ENCODE data around the gene SLC38A8. TPM values are rescaled to one million over a fixed set of nuclear protein-coding genes. Genes with fewer than 3 reads are reported as not detected.
A peak's percentile ranks its signal among the peaks of the same experiment; 100 is the strongest.

SLC38A8 gene
- total RNA-seq, 1 experiment from 2014 or later, result 0.35 TPM

DNA sequence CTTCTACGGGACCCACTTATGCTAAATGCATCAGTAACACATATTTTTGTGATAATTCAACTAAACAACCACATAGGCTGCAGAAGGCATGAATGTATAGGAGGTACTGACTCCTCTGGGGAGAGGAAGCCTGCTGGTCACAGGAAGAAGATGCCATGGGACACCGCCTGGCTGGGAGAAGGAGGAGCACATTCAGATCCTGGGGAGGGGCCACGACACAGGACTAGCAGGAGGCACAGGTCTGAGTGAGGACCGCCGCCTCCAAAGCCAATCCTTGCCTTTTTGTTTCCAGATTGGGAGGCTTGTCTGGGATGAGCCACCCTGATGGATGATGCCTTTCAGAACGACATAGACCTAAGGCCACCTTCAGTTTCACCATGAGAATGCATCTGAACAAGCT is 39.5 kb upstream of the SLC38A8 start:
- no peak overlapping the region for H2AK5ac ChIP-seq (ENCODE audit: insufficient read length, low read length)
- no CpG with 5 or more reads among the region's 6 CpGs for WGBS (ENCODE audit: extremely low coverage, insufficient read length, low lambda C conversion rate)
- no peak overlapping the region for H3K18ac ChIP-seq (ENCODE audit: insufficient read length, low read depth, low read length)
- no peaks in the 10 kb centered on the region for H3K79me2 ChIP-seq (ENCODE audit: insufficient read depth, low read length)
- no peak overlapping the region for H4K8ac ChIP-seq (replicated peaks; ENCODE audit: insufficient read length, low read depth, low read length)
- no peak overlapping the region for H2BK120ac ChIP-seq (ENCODE audit: low read depth, low read length, poor library complexity, severe bottlenecking)
- no peaks in the 10 kb centered on the region for H3K4me1 ChIP-seq (ENCODE audit: insufficient read depth, low read length)
- H3K23ac ChIP-seq (ENCODE audit: insufficient read length, low read depth, low read length), result no peak overlapping the region
- no peaks in the 10 kb centered on the region for H3K9me3 ChIP-seq (ENCODE audit: control insufficient read depth, low read depth, low read length)
- Mint-ChIP-seq H3K27me3 (ENCODE audit: low read depth) (no peaks in the 10 kb centered on the region), H3K4me1 (no peaks in the 10 kb centered on the region), H3K4me3 (no peak overlapping the region; a peak in 1 of 5 replicates), H3K27ac (no peak overlapping the region), H3K9me3 (no peaks in the 10 kb centered on the region), H3K36me3 (ENCODE audit: insufficient read depth in 1 of 3, low read depth in 3 of 3) (peaks cover 10 to 67% (median 47%) of the 10 kb centered on the region in 3 experiments; a peak in 6 of 7 replicates)
- H3K27ac ChIP-seq (ENCODE audit: insufficient read length, low read depth, low read length), result no peak overlapping the region
- H2AFZ ChIP-seq (ENCODE audit: low read length), result no peak overlapping the region
- no peak overlapping the region for H4K91ac ChIP-seq (ENCODE audit: insufficient read length, low read depth, low read length)
- H3K4ac ChIP-seq (ENCODE audit: low read depth, low read length), result no peak overlapping the region
- no peak overlapping the region for H3K56ac ChIP-seq (ENCODE audit: insufficient read length, low read depth, low read length)
- H4K5ac ChIP-seq (ENCODE audit: insufficient read length, low read depth, low read length), result no peak overlapping the region
- no peaks in the 10 kb centered on the region for H3K23me2 ChIP-seq (ENCODE audit: insufficient read length, low read depth, low read length, poor library complexity, severe bottlenecking)
- H3K4me2 ChIP-seq (ENCODE audit: insufficient read depth, insufficient read length, low read length), result no peak overlapping the region
- no peak overlapping the region for H2BK20ac ChIP-seq (ENCODE audit: low read depth, low read length, poor library complexity, severe bottlenecking)
- no peak overlapping the region for H3K9ac ChIP-seq (ENCODE audit: extremely low read depth, insufficient read length, low read length)
- DNase-seq, result peak; percentile 51
- no peak overlapping the region for H3K14ac ChIP-seq (ENCODE audit: insufficient read depth, low read length)
- no peak overlapping the region for H3T11ph ChIP-seq (ENCODE audit: low read length)
- H2BK12ac ChIP-seq (ENCODE audit: insufficient read length, low read depth, low read length), result no peak overlapping the region
- no peak overlapping the region for H2BK15ac ChIP-seq (ENCODE audit: low read depth, low read length)
- H2BK5ac ChIP-seq (ENCODE audit: insufficient read length, low read length), result no peak overlapping the region
- TF ChIP-seq CTCF (conservative IDR thresholded peaks at IDR 0.05), result no peak; the same call in 2 of the 3 replicates
- H3K27me3 ChIP-seq (ENCODE audit: insufficient read depth, low read length), result no peaks in the 10 kb centered on the region
- no peaks in the 10 kb centered on the region for H4K20me1 ChIP-seq (ENCODE audit: control insufficient read depth, insufficient read depth, insufficient read length)
- H3K79me1 ChIP-seq (ENCODE audit: insufficient read depth, low read depth, low read length, poor library complexity, severe bottlenecking), result no peaks in the 10 kb centered on the region
